Panc1 (cell line): ENCODE data around the gene ARHGEF28. TPM values are rescaled to one million over a fixed set of nuclear protein-coding genes. Genes with fewer than 3 reads are reported as not detected.

Experiments
- ATAC-seq: fragments of 200-7000 bp; cut with Tn5 transposase; 2 replicates; pipeline ENCODE4 v1.9.1; 2020; ENCODE audit warnings: mild to moderate bottlenecking, moderate library complexity
- BruUV-seq: library from RNA; stranded (reverse); fragments of 400-500 nt; replicated peaks from 2 replicates; lab custom pipeline; 2021; lab: Mats Ljungman, UMichigan
- CTCF ChIA-PET: fragments of 300-600 bp; sonication (Branson Sonifier 250); formaldehyde crosslinking; loops from one replicate; lab custom pipeline; 2022; ENCODE audit warnings: antibody characterized with exemption; lab: Charles Lee
- POLR2A ChIA-PET: fragments of 300-600 bp; sonication (Branson Sonifier 250); formaldehyde crosslinking; loops from one replicate; lab custom pipeline; 2022; ENCODE audit warnings: antibody characterized with exemption; lab: Charles Lee
- DNase-seq: peaks from one replicate; pipeline ENCODE4 v3.0.0-alpha.2; 2010; ENCODE audit warnings: low read depth, low spot score
- H3K27ac ChIP-seq: 2 replicates; pipeline ENCODE4 v1.5.1; 2011; ENCODE audit warnings: mild to moderate bottlenecking, low read length, inconsistent platforms
- H3K27me3 ChIP-seq: fragments of 200-500 bp; sonication (Bioruptor generic); 2 replicates; pipeline ENCODE4 v1.6.0; 2014; ENCODE audit warnings: low read length, inconsistent platforms; ENCODE audit not compliant: control insufficient read depth, insufficient read depth
- H3K36me3 ChIP-seq: fragments of 200-500 bp; sonication (Bioruptor generic); 2 replicates; pipeline ENCODE4 v1.5.1; 2014; ENCODE audit warnings: inconsistent platforms, mild to moderate bottlenecking, low read length, moderate library complexity; ENCODE audit not compliant: control insufficient read depth, insufficient read depth
- H3K4me1 ChIP-seq: 2 replicates; pipeline ENCODE4 v1.5.1; 2011; ENCODE audit warnings: inconsistent platforms, mild to moderate bottlenecking, low read length, moderate library complexity; ENCODE audit not compliant: control insufficient read depth, insufficient read depth
- H3K4me3 ChIP-seq, 2 experiments: 2 replicates each; pipeline ENCODE4 v1.5.1; 2011 to 2012; ENCODE audit warnings: low read depth in 2 of 2, low read length in 2 of 2, mild to moderate bottlenecking in 2 of 2, inconsistent platforms in 1 of 2, moderate library complexity in 1 of 2
- H3K9me3 ChIP-seq: fragments of 200-500 bp; sonication (Bioruptor generic); 2 replicates; pipeline ENCODE4 v1.5.1; 2014; ENCODE audit warnings: low read depth, mild to moderate bottlenecking, inconsistent platforms, low read length, moderate library complexity; ENCODE audit not compliant: control insufficient read depth, insufficient read depth
- POLR2AphosphoS5 ChIP-seq: IDR thresholded peaks from 2 replicates; pipeline ENCODE4 v1.6.1; 2012; ENCODE audit warnings: mild to moderate bottlenecking, low read depth, low read length, moderate library complexity
- SIN3A ChIP-seq: IDR thresholded peaks from 2 replicates; pipeline ENCODE4 v1.6.1; 2012; ENCODE audit warnings: low read depth, mild to moderate bottlenecking, low read length, moderate library complexity, borderline replicate concordance; ENCODE audit not compliant: insufficient read depth
- TCF7L2 ChIP-seq: IDR thresholded peaks from 2 replicates; pipeline ENCODE4 v1.6.1; 2011; ENCODE audit warnings: mild to moderate bottlenecking, low read depth, low read length, inconsistent platforms
- in situ Hi-C: cut with HindIII; loops from 2 replicates; pipeline ENCODE4 v1.10.0; 2016; ENCODE audit warnings: low sequenced_read_pairs, low pct_unique_long_range_greater_than_20kb
- intact Hi-C: fragments of 100-400 bp; cut with micrococcal nuclease; formaldehyde crosslinking; loops from one replicate; pipeline ENCODE4 v1.10.0; 2022; ENCODE audit not compliant: unreplicated experiment
- total RNA-seq: library from RNA; stranded (reverse); gene quantifications from one replicate; pipeline ENCODE4 v1.2.1, GENCODE V29; 2021; ENCODE audit not compliant: unreplicated experiment
- TF ChIP-seq, protein P1 (sequence below), 2 experiments: IDR thresholded peaks; 2 replicates each; pipeline ENCODE4 v1.6.1; 2011 to 2012; ENCODE audit warnings: low read depth in 2 of 2, control low read depth in 1 of 2, low read length in 1 of 2, mild to moderate bottlenecking in 1 of 2, moderate library complexity in 1 of 2; ENCODE audit not compliant: insufficient read depth in 1 of 2
- TF ChIP-seq, protein P2 (sequence below): fragments of 450-650 bp; IDR thresholded peaks from 2 replicates; pipeline ENCODE4 v1.5.1; 2017; ENCODE audit warnings: mild to moderate bottlenecking

The ARHGEF28 gene
- total RNA-seq, 1 experiment from 2014 or later = 34.8 TPM

DNA sequence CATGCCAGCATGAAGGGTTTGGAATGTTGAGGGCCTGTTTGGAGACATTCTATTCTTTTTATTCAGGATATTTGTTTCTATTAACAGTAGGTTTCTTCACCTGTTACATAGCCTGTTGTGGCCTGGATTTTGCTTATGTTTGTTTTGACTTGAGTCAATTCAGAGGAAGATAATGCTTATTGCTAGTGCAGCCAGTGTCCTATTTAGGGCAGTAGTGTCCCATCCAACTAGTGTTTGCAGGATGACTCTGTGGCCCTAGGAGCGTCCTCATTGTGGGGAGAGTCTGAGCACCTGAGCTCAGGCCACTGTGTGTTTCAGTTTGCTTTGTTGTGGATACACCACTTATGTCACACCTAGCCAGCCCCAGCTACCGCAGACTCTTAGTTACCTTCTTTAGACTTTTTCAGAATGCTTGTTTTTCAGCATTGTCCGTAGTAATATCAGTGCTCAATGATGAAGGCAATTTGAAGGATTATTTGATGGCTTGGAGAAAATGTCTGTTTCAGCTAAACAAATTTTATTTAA, 90.3 kb downstream of the ARHGEF28 start:
- H3K36me3 ChIP-seq = no peaks in the 10 kb centered on the region
- H3K4me3 ChIP-seq = no peak overlapping the region
- POLR2A ChIA-PET = no interaction called here
- no peaks in the 10 kb centered on the region for H3K9me3 ChIP-seq
- no TSS peak for BruUV-seq
- CTCF ChIA-PET = no interaction called here
- H3K27me3 ChIP-seq = no peaks in the 10 kb centered on the region
- ATAC-seq (no peak), DNase-seq (no peak)
- intact Hi-C loops = no loop called here
- no peak overlapping the region for H3K27ac ChIP-seq
- no peak for TF ChIP-seq POLR2AphosphoS5
- no peak for TF ChIP-seq SIN3A
- TF ChIP-seq TCF7L2 = no peak
- TF ChIP-seq, protein P1, sequence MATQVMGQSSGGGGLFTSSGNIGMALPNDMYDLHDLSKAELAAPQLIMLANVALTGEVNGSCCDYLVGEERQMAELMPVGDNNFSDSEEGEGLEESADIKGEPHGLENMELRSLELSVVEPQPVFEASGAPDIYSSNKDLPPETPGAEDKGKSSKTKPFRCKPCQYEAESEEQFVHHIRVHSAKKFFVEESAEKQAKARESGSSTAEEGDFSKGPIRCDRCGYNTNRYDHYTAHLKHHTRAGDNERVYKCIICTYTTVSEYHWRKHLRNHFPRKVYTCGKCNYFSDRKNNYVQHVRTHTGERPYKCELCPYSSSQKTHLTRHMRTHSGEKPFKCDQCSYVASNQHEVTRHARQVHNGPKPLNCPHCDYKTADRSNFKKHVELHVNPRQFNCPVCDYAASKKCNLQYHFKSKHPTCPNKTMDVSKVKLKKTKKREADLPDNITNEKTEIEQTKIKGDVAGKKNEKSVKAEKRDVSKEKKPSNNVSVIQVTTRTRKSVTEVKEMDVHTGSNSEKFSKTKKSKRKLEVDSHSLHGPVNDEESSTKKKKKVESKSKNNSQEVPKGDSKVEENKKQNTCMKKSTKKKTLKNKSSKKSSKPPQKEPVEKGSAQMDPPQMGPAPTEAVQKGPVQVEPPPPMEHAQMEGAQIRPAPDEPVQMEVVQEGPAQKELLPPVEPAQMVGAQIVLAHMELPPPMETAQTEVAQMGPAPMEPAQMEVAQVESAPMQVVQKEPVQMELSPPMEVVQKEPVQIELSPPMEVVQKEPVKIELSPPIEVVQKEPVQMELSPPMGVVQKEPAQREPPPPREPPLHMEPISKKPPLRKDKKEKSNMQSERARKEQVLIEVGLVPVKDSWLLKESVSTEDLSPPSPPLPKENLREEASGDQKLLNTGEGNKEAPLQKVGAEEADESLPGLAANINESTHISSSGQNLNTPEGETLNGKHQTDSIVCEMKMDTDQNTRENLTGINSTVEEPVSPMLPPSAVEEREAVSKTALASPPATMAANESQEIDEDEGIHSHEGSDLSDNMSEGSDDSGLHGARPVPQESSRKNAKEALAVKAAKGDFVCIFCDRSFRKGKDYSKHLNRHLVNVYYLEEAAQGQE (IDR thresholded peaks at IDR 0.05; ENCODE audit: insufficient read depth in 1 of 2, low read depth in 2 of 2, low read length in 1 of 2) = no peak
- TF ChIP-seq, protein P2, sequence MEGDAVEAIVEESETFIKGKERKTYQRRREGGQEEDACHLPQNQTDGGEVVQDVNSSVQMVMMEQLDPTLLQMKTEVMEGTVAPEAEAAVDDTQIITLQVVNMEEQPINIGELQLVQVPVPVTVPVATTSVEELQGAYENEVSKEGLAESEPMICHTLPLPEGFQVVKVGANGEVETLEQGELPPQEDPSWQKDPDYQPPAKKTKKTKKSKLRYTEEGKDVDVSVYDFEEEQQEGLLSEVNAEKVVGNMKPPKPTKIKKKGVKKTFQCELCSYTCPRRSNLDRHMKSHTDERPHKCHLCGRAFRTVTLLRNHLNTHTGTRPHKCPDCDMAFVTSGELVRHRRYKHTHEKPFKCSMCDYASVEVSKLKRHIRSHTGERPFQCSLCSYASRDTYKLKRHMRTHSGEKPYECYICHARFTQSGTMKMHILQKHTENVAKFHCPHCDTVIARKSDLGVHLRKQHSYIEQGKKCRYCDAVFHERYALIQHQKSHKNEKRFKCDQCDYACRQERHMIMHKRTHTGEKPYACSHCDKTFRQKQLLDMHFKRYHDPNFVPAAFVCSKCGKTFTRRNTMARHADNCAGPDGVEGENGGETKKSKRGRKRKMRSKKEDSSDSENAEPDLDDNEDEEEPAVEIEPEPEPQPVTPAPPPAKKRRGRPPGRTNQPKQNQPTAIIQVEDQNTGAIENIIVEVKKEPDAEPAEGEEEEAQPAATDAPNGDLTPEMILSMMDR = no peak
- in situ Hi-C loops = no loop called here
- H3K4me1 ChIP-seq = no peaks in the 10 kb centered on the region

DNA sequence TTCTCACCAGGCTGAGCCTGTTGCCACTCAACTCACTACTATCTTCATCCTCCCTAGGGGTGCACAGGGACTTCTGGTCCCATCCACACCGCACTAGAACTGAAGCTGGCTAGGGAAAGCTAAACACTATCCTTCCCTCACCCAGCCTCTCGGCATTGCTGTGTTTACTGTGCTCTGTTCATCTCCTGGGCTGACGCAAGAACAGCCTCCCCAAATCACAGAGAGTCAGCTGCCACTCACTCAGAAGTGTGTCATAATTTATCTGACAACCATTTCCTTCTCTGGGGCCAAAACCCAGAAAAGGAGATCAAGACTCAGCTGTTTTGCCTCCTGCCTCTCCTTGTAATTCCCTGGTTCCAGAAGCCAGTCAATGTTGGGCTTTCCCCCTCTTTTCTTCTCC, 92.8 kb downstream of the ARHGEF28 start:
- Histone ChIP-seq H3K27ac (no peak overlapping the region), H3K27me3 (no peaks in the 10 kb centered on the region), H3K9me3 (no peaks in the 10 kb centered on the region), H3K36me3 (no peaks in the 10 kb centered on the region), H3K4me1 (no peaks in the 10 kb centered on the region), H3K4me3 (no peak overlapping the region)
- no peak for ATAC-seq
- BruUV-seq = no TSS peak
- no peak for DNase-seq
- no peak for TF ChIP-seq TCF7L2
- no peak for TF ChIP-seq POLR2AphosphoS5
- TF ChIP-seq, protein P1 (IDR thresholded peaks at IDR 0.05; ENCODE audit: insufficient read depth in 1 of 2, low read depth in 2 of 2, low read length in 1 of 2) = no peak
- TF ChIP-seq, protein P2 = no peak
- TF ChIP-seq SIN3A = no peak
- POLR2A ChIA-PET = interaction anchor here (0.6 kb wide), 1 partner anchor 183 kb away, joined by 3 read pairs; no protein-coding TSS in a partner anchor
- in situ Hi-C loops = no loop called here
- CTCF ChIA-PET = no interaction called here
- intact Hi-C loops = no loop called here
